ENCODE data around the gene ARHGEF25.
A peak's percentile ranks its signal among the peaks of the same experiment; 100 is the strongest.
"Not testable (repeated sequence)": the region's sequence is repeated elsewhere in the genome, so short reads cannot be mapped to it uniquely, and the experiment has no call there.

Gene ARHGEF25

GRCh38 chr12:57654042-57654441 lies 42.8 kb downstream of the ARHGEF25 start:
- intact Hi-C loops (cut with DNase I), result no loop called here
- no peak for DNase-seq

- intact Hi-C loops (cut with DNase I), result no loop called here
- no peak for DNase-seq
These were observed 44.5 kb downstream of the ARHGEF25 start for GRCh38 chr12:57655541-57656240.

DNA sequence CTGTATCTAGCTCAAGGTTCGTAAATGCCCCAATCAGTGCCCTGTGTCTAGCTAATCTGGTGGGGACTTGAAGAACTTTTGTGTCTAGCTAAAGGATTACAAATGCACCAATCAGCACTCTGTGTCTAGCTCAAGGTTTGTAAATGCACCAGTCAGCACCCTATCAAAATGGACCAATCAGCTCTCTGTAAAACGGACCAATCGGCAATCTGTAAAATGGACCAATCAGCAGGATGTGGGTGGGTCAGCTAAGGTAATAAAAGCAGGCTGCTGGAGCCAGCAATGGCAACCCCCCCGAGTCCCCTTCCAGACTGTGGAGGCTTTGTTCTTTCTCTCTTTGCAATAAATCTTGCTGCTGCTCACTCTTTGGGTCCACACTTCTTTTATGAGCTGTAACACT lies 45.2 kb downstream of the ARHGEF25 start:
- DNase-seq; intact Hi-C loops (cut with DNase I): not testable (repeated sequence)

DNA sequence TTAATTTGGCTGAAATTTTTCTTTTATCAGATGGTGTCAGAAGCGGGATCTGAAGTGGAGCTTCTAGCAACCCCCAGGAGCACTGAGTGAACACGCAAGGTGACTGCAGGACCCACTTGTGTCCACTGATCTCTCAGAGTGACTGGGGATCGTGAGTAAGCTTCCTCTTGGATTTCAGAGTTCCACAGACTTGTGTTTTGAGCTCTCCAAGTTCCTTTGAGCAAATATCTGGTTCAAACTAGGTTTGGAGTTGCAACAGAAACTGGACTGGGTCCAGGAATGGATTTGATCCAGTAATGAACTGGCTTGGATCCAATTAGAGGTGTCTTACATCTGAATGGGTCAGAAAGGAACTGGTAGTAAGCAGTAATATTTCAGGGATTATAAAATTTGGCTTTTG lies 46.5 kb downstream of the ARHGEF25 start:
- DNase-seq, result peak in 2 of 42 donors; percentile 8 to 39
- intact Hi-C loops (cut with DNase I), result no loop called here

GRCh38 chr12:57658890-57659289 lies 47.7 kb downstream of the ARHGEF25 start:
- no peak for DNase-seq
- intact Hi-C loops (cut with DNase I), result no loop called here

GRCh38 chr12:57661376-57661775 lies 50.1 kb downstream of the ARHGEF25 start:
- intact Hi-C loops (cut with DNase I), result no loop called here
- no peak for DNase-seq

DNA sequence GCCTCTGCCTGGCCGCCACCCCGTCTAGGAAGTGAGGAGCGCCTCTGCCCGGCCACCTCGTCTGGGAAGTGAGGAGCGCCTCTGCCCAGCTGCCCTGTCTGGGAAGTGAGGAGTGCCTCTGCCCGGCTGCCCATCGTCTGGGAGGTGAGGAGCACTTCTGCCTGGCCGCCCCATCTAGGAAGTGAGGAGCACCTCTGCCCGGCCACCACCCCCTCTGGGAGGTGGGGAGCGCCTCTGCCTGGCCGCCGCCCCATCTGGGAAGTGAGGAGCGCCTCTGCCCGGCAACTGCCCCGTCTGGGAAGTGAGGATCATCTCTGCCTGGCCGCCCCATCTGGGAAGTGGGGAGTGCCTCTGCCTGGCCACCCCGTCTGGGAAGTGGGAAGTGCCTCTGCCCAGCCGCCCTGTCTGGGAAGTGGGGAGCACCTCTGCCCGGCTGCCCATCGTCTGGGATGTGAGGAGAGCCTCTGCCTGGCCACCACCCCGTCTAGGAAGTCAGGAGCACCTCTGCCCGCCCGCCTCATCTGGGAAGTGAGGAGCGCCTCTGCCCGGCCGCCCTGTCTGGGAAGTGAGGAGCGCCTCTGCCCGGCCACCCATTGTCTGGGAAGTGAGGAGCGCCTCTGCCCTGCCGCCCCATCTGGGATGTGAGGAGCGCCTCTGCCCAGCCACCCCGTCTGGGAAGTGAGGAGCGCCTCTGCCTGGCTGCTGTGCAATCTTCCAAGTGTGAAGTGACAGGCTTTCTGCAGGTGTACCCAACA lies 54.0 kb downstream of the ARHGEF25 start:
- DNase-seq; intact Hi-C loops (cut with DNase I): not testable (repeated sequence)

Data from head of caudate nucleus (tissue), 42 donors.